Upper lobe of left lung (tissue), 6 donors: ENCODE data around the gene PER3. TPM values are rescaled to one million over a fixed set of nuclear protein-coding genes. Genes with fewer than 3 reads are reported as not detected.

Experiments used
- ATAC-seq, 2 donors: fragments of 200-7000 bp; cut with Tn5 transposase; one replicate each; pipeline ENCODE4 v1.9.1; 2022; ENCODE audit warnings: mild to moderate bottlenecking in 2 of 2, moderate library complexity in 2 of 2; ENCODE audit not compliant: low FRiP score in 2 of 2
- DNase-seq, 2 donors: peaks; one replicate each; pipeline ENCODE4 v3.0.0-alpha.2; 2019 to 2020
- H3K27ac ChIP-seq, 4 donors: fragments of 200-600 bp; sonication (generic); one replicate each; pipeline ENCODE4 v1.5.1; 2016 to 2019
- H3K27me3 ChIP-seq, 4 donors: fragments of 200-600 bp; sonication (generic); one replicate each; pipeline ENCODE4 v1.5.1; 2017 to 2019
- H3K36me3 ChIP-seq, 4 donors: fragments of 200-600 bp; sonication (generic); one replicate each; pipeline ENCODE4 v1.5.1; 2016 to 2019
- H3K4me1 ChIP-seq, 4 donors: fragments of 200-600 bp; sonication (generic); one replicate each; pipeline ENCODE4 v1.5.1; 2018 to 2019
- H3K4me3 ChIP-seq, 4 donors: fragments of 200-600 bp; sonication (generic); one replicate each; pipeline ENCODE4 v1.5.1; 2017 to 2019; ENCODE audit warnings: mild to moderate bottlenecking in 2 of 4, moderate library complexity in 1 of 4
- H3K9me3 ChIP-seq, 4 donors: fragments of 200-600 bp; sonication (generic); one replicate each; pipeline ENCODE4 v1.5.1; 2018 to 2019
- CTCF ChIP-seq, 6 experiments: fragments of 450-650 bp in 4 of 6; fragments of 200-600 bp in 2 of 6; sonication (generic) in 2 of 6; IDR thresholded peaks; one replicate each; pipeline ENCODE4 v1.5.1; 2016 to 2019; ENCODE audit warnings: antibody characterized with exemption in 6 of 6
- EP300 ChIP-seq, 4 donors: sonication (generic); formaldehyde crosslinking; IDR thresholded peaks; one replicate each; pipeline ENCODE4 v1.5.1; 2017; ENCODE audit warnings: antibody characterized with exemption in 4 of 4, control low read depth in 2 of 4
- POLR2A ChIP-seq, 4 donors: fragments of 450-650 bp; IDR thresholded peaks; one replicate each; pipeline ENCODE4 v1.5.1; 2016 to 2017; ENCODE audit warnings: antibody characterized with exemption in 4 of 4, mild to moderate bottlenecking in 2 of 4
- POLR2AphosphoS5 ChIP-seq, 2 donors: sonication (generic); formaldehyde crosslinking; IDR thresholded peaks; one replicate each; pipeline ENCODE4 v1.5.1; 2017; ENCODE audit warnings: antibody characterized with exemption in 2 of 2
- WGBS, 2 donors: methylation state at CpG; one replicate each; pipeline ENCODE4 v1.1.5; 2017 to 2018; 5-methylcytosine and 5-hydroxymethylcytosine counted together
- total RNA-seq, 6 donors: library from RNA; depleted of rRNA in 4 of 6; stranded (reverse); fragments of >200 nt in 4 of 6; gene quantifications; one replicate each; pipeline versions ENCODE4 v1.1.0 to v1.2.1, GENCODE V29; 2016 to 2021
- donor health status: DM: no; HTN: no; CAD: no; lungs with moderate emphysema.
- donor health status: DM: no; HTN: yes; CAD: no; lungs with severe emphysema.

PER3 gene
- total RNA-seq, 6 donors from 2014 or later, result 20.1 to 43.0 (median 26.9) TPM

- TF ChIP-seq POLR2AphosphoS5 (IDR thresholded peaks at IDR 0.05) (peak; percentile 80 to 91), EP300 (IDR thresholded peaks at IDR 0.05) (peak in 1 of 4 donors; percentile 31), CTCF (IDR thresholded peaks at IDR 0.05) (peak in 1 of 6 experiments; percentile 7), POLR2A (IDR thresholded peaks at IDR 0.05) (peak in 3 of 4 donors; percentile 25 to 89 (median 87))
- 0% methylated on average over 5 to 21 of the region's 97 CpGs for WGBS, 2 donors
- Histone ChIP-seq H3K4me3 (peak within 1 kb of the TSS; percentile 56 to 91 (median 76)), H3K9me3 (no peaks in the 10 kb centered on the region), H3K27me3 (no peaks in the 10 kb centered on the region), H3K36me3 (peaks cover 0 to 9% (median 0%) of the 10 kb centered on the region in 4 donors), H3K4me1 (peaks cover 16 to 42% (median 24%) of the 10 kb centered on the region in 4 donors), H3K27ac (peak within 1 kb of the TSS; percentile 88 to 99 (median 94))
- ATAC-seq (peak; percentile 97 to 99), DNase-seq (peak; percentile 88 to 99)
These were observed 12.9 kb upstream of the PER3 start, which contains the start of gene VAMP3 for GRCh38 chr1:7770997-7771822. TSS of gene VAMP3 (plus strand) at chr1:7771296. CDS start at chr1:7771384, 88 bp downstream.

GRCh38 chr1:7771823-7772299 lies 12.2 kb upstream of the PER3 start:
- Histone ChIP-seq H3K9me3 (no peaks in the 10 kb centered on the region), H3K4me1 (peaks cover 16 to 42% (median 29%) of the 10 kb centered on the region in 4 donors), H3K27ac (peak overlapping the region; percentile 88 to 99 (median 94)), H3K4me3 (peak overlapping the region; percentile 56 to 91 (median 76)), H3K27me3 (no peaks in the 10 kb centered on the region), H3K36me3 (peaks cover 0 to 15% (median 1%) of the 10 kb centered on the region in 4 donors)
- DNase-seq, result no peak
- no peak for TF ChIP-seq POLR2A (IDR thresholded peaks at IDR 0.05)
- no peak for TF ChIP-seq POLR2AphosphoS5 (IDR thresholded peaks at IDR 0.05)
- TF ChIP-seq EP300 (IDR thresholded peaks at IDR 0.05), result no peak
- TF ChIP-seq CTCF (IDR thresholded peaks at IDR 0.05), result no peak
- peak in 1 of 2 donors; percentile 5 for ATAC-seq
- 16 to 17% methylated on average over 10 to 12 of the region's 12 CpGs for WGBS, 2 donors

- Histone ChIP-seq H3K36me3 (peaks cover 3 to 58% (median 33%) of the 10 kb centered on the region in 4 donors), H3K9me3 (no peaks in the 10 kb centered on the region), H3K4me3 (no peak overlapping the region), H3K4me1 (peaks cover 13 to 40% (median 30%) of the 10 kb centered on the region in 4 donors), H3K27ac (no peak overlapping the region), H3K27me3 (no peaks in the 10 kb centered on the region)
- TF ChIP-seq POLR2A (IDR thresholded peaks at IDR 0.05) (no peak), EP300 (IDR thresholded peaks at IDR 0.05) (peak in 1 of 4 donors; percentile 26), CTCF (IDR thresholded peaks at IDR 0.05) (no peak), POLR2AphosphoS5 (IDR thresholded peaks at IDR 0.05) (peak in 1 of 2 donors; percentile 6)
- no peak for ATAC-seq
- 71 to 74% methylated on average over 3 of the region's 3 CpGs for WGBS, 2 donors
- no peak for DNase-seq
These were observed 6.5 kb upstream of the PER3 start for GRCh38 chr1:7777591-7777990.

GRCh38 chr1:7778133-7778628 lies 5.9 kb upstream of the PER3 start:
- H3K4me1 ChIP-seq, result peaks cover 15 to 40% (median 31%) of the 10 kb centered on the region in 4 donors
- WGBS, 2 donors, result 89 to 90% methylated on average over 4 of the region's 4 CpGs
- peaks cover 3 to 58% (median 33%) of the 10 kb centered on the region in 4 donors for H3K36me3 ChIP-seq
- H3K9me3 ChIP-seq, result no peaks in the 10 kb centered on the region
- DNase-seq, result no peak
- no peak overlapping the region for H3K4me3 ChIP-seq
- no peak for ATAC-seq
- TF ChIP-seq CTCF (IDR thresholded peaks at IDR 0.05), result no peak
- TF ChIP-seq EP300 (IDR thresholded peaks at IDR 0.05), result no peak
- TF ChIP-seq POLR2A (IDR thresholded peaks at IDR 0.05), result no peak
- no peak for TF ChIP-seq POLR2AphosphoS5 (IDR thresholded peaks at IDR 0.05)
- no peak overlapping the region for H3K27ac ChIP-seq
- no peaks in the 10 kb centered on the region for H3K27me3 ChIP-seq
